Measurements from ENCODE around the gene MTMR10. TPM values are rescaled to one million over a fixed set of nuclear protein-coding genes. Genes with fewer than 3 reads are reported as not detected.

MTMR10 gene
- total RNA-seq, 2 donors from 2014 or later = 13.9 to 44.7 TPM

- no peak overlapping the region for H3K4me3 ChIP-seq
- no peak for ATAC-seq (ENCODE audit: insufficient number of reproducible peaks, low FRiP score, low read depth)
Measured at GRCh38 chr15:31001702-31002101, 10.3 kb upstream of the MTMR10 start.

GRCh38 chr15:30999729-31000128, 8.3 kb upstream of the MTMR10 start:
- TF ChIP-seq CTCF (IDR thresholded peaks at IDR 0.05) = no peak
- no peak for ATAC-seq (ENCODE audit: insufficient number of reproducible peaks, low FRiP score, low read depth)

More at GRCh38 chr15:31001702-31002101, 10.3 kb upstream of the MTMR10 start:
- Histone ChIP-seq H3K27ac (no peak overlapping the region), H3K27me3 (replicated peaks; ENCODE audit: insufficient read depth) (no peaks in the 10 kb centered on the region), H3K4me1 (ENCODE audit: control insufficient read depth in 1 of 2, low read depth in 2 of 2) (no peaks in the 10 kb centered on the region), H3K36me3 (no peaks in the 10 kb centered on the region), H3K9me3 (no peaks in the 10 kb centered on the region)
- DNase-seq (ENCODE audit: low spot score) = no peak
- no peak for TF ChIP-seq CTCF (IDR thresholded peaks at IDR 0.05)

GRCh38 chr15:30997270-30997669, 5.8 kb upstream of the MTMR10 start:
- ATAC-seq (ENCODE audit: insufficient number of reproducible peaks, low FRiP score, low read depth) = no peak
- TF ChIP-seq CTCF (IDR thresholded peaks at IDR 0.05) = no peak
- H3K27me3 ChIP-seq (replicated peaks; ENCODE audit: insufficient read depth) = no peaks in the 10 kb centered on the region
- no peaks in the 10 kb centered on the region for H3K9me3 ChIP-seq
- DNase-seq (ENCODE audit: low spot score) = no peak
- no peak overlapping the region for H3K27ac ChIP-seq
- no peak overlapping the region for H3K4me3 ChIP-seq
- no peaks in the 10 kb centered on the region for H3K36me3 ChIP-seq
- H3K4me1 ChIP-seq (ENCODE audit: control insufficient read depth in 1 of 2, low read depth in 2 of 2) = peaks cover 0 to 4% of the 10 kb centered on the region in 2 donors

More at GRCh38 chr15:30999729-31000128, 8.3 kb upstream of the MTMR10 start:
- Histone ChIP-seq H3K27ac (no peak overlapping the region), H3K27me3 (replicated peaks; ENCODE audit: insufficient read depth) (no peaks in the 10 kb centered on the region), H3K4me3 (no peak overlapping the region), H3K36me3 (no peaks in the 10 kb centered on the region), H3K4me1 (ENCODE audit: control insufficient read depth in 1 of 2, low read depth in 2 of 2) (no peaks in the 10 kb centered on the region), H3K9me3 (no peaks in the 10 kb centered on the region)
- DNase-seq (ENCODE audit: low spot score) = no peak

GRCh38 chr15:30992249-30992864, 929 bp upstream of the MTMR10 start:
- Histone ChIP-seq H3K9me3 (no peaks in the 10 kb centered on the region), H3K36me3 (no peaks in the 10 kb centered on the region), H3K27ac (peak overlapping the region; percentile 87 to 90), H3K4me1 (ENCODE audit: control insufficient read depth in 1 of 2, low read depth in 2 of 2) (peaks cover 14 to 28% of the 10 kb centered on the region in 2 donors), H3K4me3 (peak overlapping the region; percentile 97), H3K27me3 (replicated peaks; ENCODE audit: insufficient read depth) (no peaks in the 10 kb centered on the region)
- ATAC-seq (ENCODE audit: insufficient number of reproducible peaks, low FRiP score, low read depth) (no peak), DNase-seq (ENCODE audit: low spot score) (no peak)
- no peak for TF ChIP-seq CTCF (IDR thresholded peaks at IDR 0.05)

GRCh38 chr15:30990446-30991254, 778 bp downstream of the MTMR10 start:
- Histone ChIP-seq H3K27ac (peak overlapping the region; percentile 87 to 90), H3K4me1 (ENCODE audit: control insufficient read depth in 1 of 2, low read depth in 2 of 2) (peaks cover 17 to 34% of the 10 kb centered on the region in 2 donors), H3K27me3 (replicated peaks; ENCODE audit: insufficient read depth) (no peaks in the 10 kb centered on the region), H3K9me3 (no peaks in the 10 kb centered on the region), H3K4me3 (peak overlapping the region; percentile 97), H3K36me3 (no peaks in the 10 kb centered on the region)
- DNase-seq (ENCODE audit: low spot score) = no peak
- ATAC-seq (ENCODE audit: insufficient number of reproducible peaks, low FRiP score, low read depth) = peak; percentile 35
- no peak for TF ChIP-seq CTCF (IDR thresholded peaks at IDR 0.05)
